GM12878 (cell line): ENCODE measurements around the gene MALSU1. TPM values are rescaled to one million over a fixed set of nuclear protein-coding genes. Genes with fewer than 3 reads are reported as not detected.

ENCODE experiments used
- ATAC-seq: fragments of 200-7000 bp; cut with Tn5 transposase; 3 replicates; pipeline ENCODE4 v1.9.1; 2020; ENCODE audit warnings: mild to moderate bottlenecking, moderate library complexity
- BruUV-seq: library from RNA; stranded (reverse); fragments of 400-500 nt; replicated peaks from 2 replicates; lab custom pipeline; 2021; lab: Mats Ljungman, UMichigan
- CTCF ChIA-PET: fragments of 300-600 bp; sonication (Branson Sonifier 250); formaldehyde crosslinking; extraction: SDS; loops from one replicate; lab custom pipeline; 2021; ENCODE audit warnings: inconsistent platforms; lab: Yijun Ruan, JAX
- POLR2A ChIA-PET: fragments of 350-600 bp; formaldehyde crosslinking; extraction: SDS; loops from one replicate; lab custom pipeline; 2021; ENCODE audit warnings: inconsistent platforms; lab: Charles Lee
- RAD21 ChIA-PET: fragments of 300-600 bp; sonication (Branson Sonifier 250); formaldehyde crosslinking; loops from one replicate; lab custom pipeline; 2023; ENCODE audit warnings: antibody characterized with exemption; ENCODE audit not compliant: unreplicated experiment; lab: Charles Lee
- SMC1A ChIA-PET: fragments of 300-600 bp; sonication (Branson Sonifier 250); formaldehyde crosslinking; loops from one replicate; lab custom pipeline; 2023; ENCODE audit not compliant: unreplicated experiment, uncharacterized antibody; lab: Charles Lee
- DNase-seq: peaks from one replicate; pipeline ENCODE4 v3.0.0-alpha.2; 2011; ENCODE audit warnings: low read depth, low spot score
- FAIRE-seq: peaks from 3 replicates; lab custom pipeline; 2011; peaks lifted over from hg19 to GRCh38; lab: Jason Lieb, UNC
- H2AFZ ChIP-seq: 2 replicates; pipeline ENCODE4 v1.6.0; 2011; ENCODE audit warnings: low read depth, low read length, control low read depth; ENCODE audit not compliant: control insufficient read depth
- H3K27ac ChIP-seq: 2 replicates; pipeline ENCODE4 v1.5.1; 2011; ENCODE audit warnings: control low read depth; ENCODE audit not compliant: control insufficient read depth, insufficient read depth
- H3K27me3 ChIP-seq, 2 experiments: replicated peaks in 1 of 2; 2 replicates each; pipeline versions ENCODE4 v1.6.0 to v1.6.1; 2011; ENCODE audit warnings: low read length in 1 of 2; ENCODE audit not compliant: control insufficient read depth in 2 of 2, insufficient read depth in 2 of 2
- H3K36me3 ChIP-seq, 2 experiments: 2 replicates each; pipeline ENCODE4 v1.5.1; 2011; ENCODE audit warnings: low read length in 1 of 2; ENCODE audit not compliant: control insufficient read depth in 2 of 2, insufficient read depth in 2 of 2
- H3K4me1 ChIP-seq: 2 replicates; pipeline ENCODE4 v1.6.1; 2011; ENCODE audit warnings: mild to moderate bottlenecking, low read length, moderate library complexity, mixed read lengths; ENCODE audit not compliant: control insufficient read depth, insufficient read depth
- H3K4me2 ChIP-seq: 2 replicates; pipeline ENCODE4 v1.6.0; 2011; ENCODE audit warnings: control low read depth; ENCODE audit not compliant: control insufficient read depth, insufficient read depth
- H3K4me3 ChIP-seq: fragments of 200-600 bp; sonication (generic); 2 replicates; pipeline ENCODE4 v1.5.1; 2016
- H3K79me2 ChIP-seq: 2 replicates; pipeline ENCODE4 v1.6.0; 2011; ENCODE audit warnings: low read length; ENCODE audit not compliant: control insufficient read depth, insufficient read depth
- H3K9ac ChIP-seq: 2 replicates; pipeline ENCODE4 v1.8.0; 2011; ENCODE audit warnings: low read length, control low read depth, mixed read lengths; ENCODE audit not compliant: control insufficient read depth, insufficient read depth
- H3K9me3 ChIP-seq: replicated peaks from 3 replicates; pipeline ENCODE4 v1.5.1; 2011; ENCODE audit warnings: mild to moderate bottlenecking, low read length; ENCODE audit not compliant: control insufficient read depth, insufficient read depth
- H4K20me1 ChIP-seq: 2 replicates; pipeline ENCODE4 v1.6.0; 2011; ENCODE audit not compliant: control insufficient read depth, insufficient read depth
- ATF7 ChIP-seq: fragments of 450-650 bp; IDR thresholded peaks from 2 replicates; pipeline ENCODE4 v1.6.1; 2016; ENCODE audit warnings: low read depth, mild to moderate bottlenecking
- BMI1 ChIP-seq: fragments of 450-650 bp; IDR thresholded peaks from 2 replicates; pipeline ENCODE4 v1.6.1; 2016; ENCODE audit warnings: mild to moderate bottlenecking, moderate library complexity, borderline replicate concordance
- CREB1 ChIP-seq: IDR thresholded peaks from 2 replicates; pipeline ENCODE4 v1.6.1; 2012; ENCODE audit warnings: low read depth, mild to moderate bottlenecking, inconsistent platforms
- KDM1A ChIP-seq: fragments of 200-600 bp; sonication (generic); IDR thresholded peaks from 2 replicates; pipeline ENCODE4 v1.6.1; 2016; ENCODE audit warnings: borderline replicate concordance
- MYB ChIP-seq: fragments of 150-350 bp; IDR thresholded peaks from 2 replicates; pipeline ENCODE4 v1.6.1; 2014; ENCODE audit warnings: mild to moderate bottlenecking, low read depth, low read length, borderline replicate concordance
- MYC ChIP-seq: IDR thresholded peaks from 2 replicates; pipeline ENCODE4 v1.6.1; 2011; ENCODE audit warnings: mild to moderate bottlenecking, low read length, moderate library complexity, inconsistent platforms; ENCODE audit not compliant: insufficient read depth, insufficient replicate concordance, insufficient read length, severe bottlenecking
- NFYB ChIP-seq: IDR thresholded peaks from 2 replicates; pipeline ENCODE4 v1.6.1; 2011; ENCODE audit warnings: low read depth, mild to moderate bottlenecking, low read length, improper control_type of control experiment, moderate library complexity; ENCODE audit not compliant: insufficient read depth
- PAX8 ChIP-seq: fragments of 450-650 bp; IDR thresholded peaks from 2 replicates; pipeline ENCODE4 v1.6.1; 2017; ENCODE audit warnings: mild to moderate bottlenecking, moderate library complexity
- SMC3 ChIP-seq: IDR thresholded peaks from 2 replicates; pipeline ENCODE4 v1.6.1; 2011; ENCODE audit warnings: low read length, improper control_type of control experiment, borderline replicate concordance
- ZNF207 ChIP-seq: fragments of 450-650 bp; IDR thresholded peaks from 2 replicates; pipeline ENCODE4 v1.6.1; 2014; ENCODE audit warnings: antibody characterized with exemption, mild to moderate bottlenecking, borderline replicate concordance
- in situ Hi-C: fragments of 300-500 bp; cut with MboI; formaldehyde crosslinking; loops from 9 replicates; pipeline ENCODE4 v1.14.3; 2018; ENCODE audit warnings: mixed read lengths
- intact Hi-C: fragments of 100-400 bp; cut with micrococcal nuclease; formaldehyde crosslinking; loops from one replicate; pipeline ENCODE4 v1.14.2; 2022; ENCODE audit not compliant: unreplicated experiment
- polyA plus RNA-seq, 11 experiments: library from polyadenylated mRNA; depleted of rRNA in 4 of 11; unstranded in 6 of 11; stranded (reverse) in 5 of 11; fragments of >200 nt; fragmentation: Nextera tagmentation in 4 of 11; fragmentation: Illumina TruSeq in 1 of 11; extraction: Ambion mirVana in 4 of 11; extraction: Trizol in 1 of 11; gene quantifications; 1 replicate in 1 of 11; 2 replicates in 10 of 11; pipeline versions ENCODE4 v1.2.1 to v1.2.3, GENCODE V29; 2011 to 2016; ENCODE audit warnings: inconsistent platforms in 2 of 11, missing spikeins in 2 of 11, low read depth in 1 of 11
- total RNA-seq, 4 experiments: library from RNA; depleted of rRNA in 3 of 4; stranded (reverse); fragments of >200 nt in 3 of 4; fragmentation: Illumina TruSeq in 1 of 4; extraction: Trizol in 1 of 4; gene quantifications; 2 replicates each; pipeline versions ENCODE4 v1.2.1 to v1.2.3, GENCODE V29; 2013 to 2021
- TF ChIP-seq, protein P1 (sequence below): IDR thresholded peaks from 2 replicates; pipeline ENCODE4 v1.6.1; 2011; ENCODE audit warnings: borderline replicate concordance, low read depth, mild to moderate bottlenecking, moderate library complexity, mixed read lengths, low read length; ENCODE audit not compliant: insufficient read depth; ENCODE audit errors: extremely low read length
- TF ChIP-seq, protein P2 (sequence below): fragments of 450-650 bp; IDR thresholded peaks from 2 replicates; pipeline ENCODE4 v1.6.1; 2017; ENCODE audit warnings: mild to moderate bottlenecking, moderate library complexity

Gene MALSU1
- total and polyA plus RNA-seq, 10 of the 15 experiments (the other 5 are each of a cell fraction or from before 2014, with no cell fraction given) = 8.5 to 159 (median 73.7) TPM

DNA sequence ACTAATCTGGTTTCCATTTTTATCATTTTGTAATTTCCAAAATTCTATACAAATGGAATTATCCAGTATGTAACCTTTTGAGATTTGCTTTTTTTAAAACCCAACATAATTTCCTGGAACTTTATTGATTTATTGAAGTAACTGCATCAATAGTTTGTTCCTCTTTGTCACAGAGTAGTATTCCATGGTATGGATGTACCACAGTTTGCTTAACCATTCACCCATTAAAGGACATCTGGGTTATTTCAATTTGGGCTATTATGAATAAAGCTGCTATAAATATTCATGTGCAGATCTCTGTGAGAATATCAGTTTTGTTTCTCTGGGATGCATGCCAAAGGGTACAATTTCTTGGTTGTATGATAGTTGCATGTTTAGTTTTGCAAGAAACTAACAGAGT is 49.7 kb upstream of the MALSU1 start:
- Histone ChIP-seq H4K20me1 (no peaks in the 10 kb centered on the region), H3K9ac (no peak overlapping the region), H3K27ac (no peak overlapping the region), H3K27me3 (0 out of 4 replicates have a peak, but pooled peaks cover 0 to 5% of the 10 kb centered on the region in 2 experiments), H3K4me1 (no peaks in the 10 kb centered on the region; the same call in 1 of the 2 replicates), H3K4me2 (no peak overlapping the region), H3K4me3 (no peak overlapping the region), H3K9me3 (peaks cover 3% of the 10 kb centered on the region; the same call in 2 of the 3 replicates), H3K36me3 (no peaks in the 10 kb centered on the region), H3K79me2 (no peaks in the 10 kb centered on the region), H2AFZ (no peak overlapping the region)
- in situ Hi-C loops (no loop called here), intact Hi-C loops (no loop called here)
- SMC1A ChIA-PET = interaction anchor here (0.8 to 1.4 kb wide), 2 partner anchors 13 to 291 kb away, joined by 3 to 4 read pairs; no protein-coding TSS in a partner anchor
- BruUV-seq = no TSS peak
- CTCF ChIA-PET = interaction anchor here (1.3 kb wide), 1 partner anchor 12 kb away, joined by 5 read pairs; no protein-coding TSS in a partner anchor
- ATAC-seq (no peak), FAIRE-seq (no peak), DNase-seq (no peak)
- RAD21 ChIA-PET = no interaction called here
- no peak for TF ChIP-seq PAX8
- no peak for TF ChIP-seq MYC
- no peak for TF ChIP-seq ZNF207
- TF ChIP-seq KDM1A = no peak
- no peak for TF ChIP-seq NFYB
- no peak for TF ChIP-seq SMC3
- TF ChIP-seq, protein P1, sequence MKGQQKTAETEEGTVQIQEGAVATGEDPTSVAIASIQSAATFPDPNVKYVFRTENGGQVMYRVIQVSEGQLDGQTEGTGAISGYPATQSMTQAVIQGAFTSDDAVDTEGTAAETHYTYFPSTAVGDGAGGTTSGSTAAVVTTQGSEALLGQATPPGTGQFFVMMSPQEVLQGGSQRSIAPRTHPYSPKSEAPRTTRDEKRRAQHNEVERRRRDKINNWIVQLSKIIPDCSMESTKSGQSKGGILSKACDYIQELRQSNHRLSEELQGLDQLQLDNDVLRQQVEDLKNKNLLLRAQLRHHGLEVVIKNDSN = no peak
- no peak for TF ChIP-seq ATF7
- TF ChIP-seq BMI1 = no peak
- TF ChIP-seq CREB1 = no peak
- no peak for TF ChIP-seq MYB
- TF ChIP-seq, protein P2, sequence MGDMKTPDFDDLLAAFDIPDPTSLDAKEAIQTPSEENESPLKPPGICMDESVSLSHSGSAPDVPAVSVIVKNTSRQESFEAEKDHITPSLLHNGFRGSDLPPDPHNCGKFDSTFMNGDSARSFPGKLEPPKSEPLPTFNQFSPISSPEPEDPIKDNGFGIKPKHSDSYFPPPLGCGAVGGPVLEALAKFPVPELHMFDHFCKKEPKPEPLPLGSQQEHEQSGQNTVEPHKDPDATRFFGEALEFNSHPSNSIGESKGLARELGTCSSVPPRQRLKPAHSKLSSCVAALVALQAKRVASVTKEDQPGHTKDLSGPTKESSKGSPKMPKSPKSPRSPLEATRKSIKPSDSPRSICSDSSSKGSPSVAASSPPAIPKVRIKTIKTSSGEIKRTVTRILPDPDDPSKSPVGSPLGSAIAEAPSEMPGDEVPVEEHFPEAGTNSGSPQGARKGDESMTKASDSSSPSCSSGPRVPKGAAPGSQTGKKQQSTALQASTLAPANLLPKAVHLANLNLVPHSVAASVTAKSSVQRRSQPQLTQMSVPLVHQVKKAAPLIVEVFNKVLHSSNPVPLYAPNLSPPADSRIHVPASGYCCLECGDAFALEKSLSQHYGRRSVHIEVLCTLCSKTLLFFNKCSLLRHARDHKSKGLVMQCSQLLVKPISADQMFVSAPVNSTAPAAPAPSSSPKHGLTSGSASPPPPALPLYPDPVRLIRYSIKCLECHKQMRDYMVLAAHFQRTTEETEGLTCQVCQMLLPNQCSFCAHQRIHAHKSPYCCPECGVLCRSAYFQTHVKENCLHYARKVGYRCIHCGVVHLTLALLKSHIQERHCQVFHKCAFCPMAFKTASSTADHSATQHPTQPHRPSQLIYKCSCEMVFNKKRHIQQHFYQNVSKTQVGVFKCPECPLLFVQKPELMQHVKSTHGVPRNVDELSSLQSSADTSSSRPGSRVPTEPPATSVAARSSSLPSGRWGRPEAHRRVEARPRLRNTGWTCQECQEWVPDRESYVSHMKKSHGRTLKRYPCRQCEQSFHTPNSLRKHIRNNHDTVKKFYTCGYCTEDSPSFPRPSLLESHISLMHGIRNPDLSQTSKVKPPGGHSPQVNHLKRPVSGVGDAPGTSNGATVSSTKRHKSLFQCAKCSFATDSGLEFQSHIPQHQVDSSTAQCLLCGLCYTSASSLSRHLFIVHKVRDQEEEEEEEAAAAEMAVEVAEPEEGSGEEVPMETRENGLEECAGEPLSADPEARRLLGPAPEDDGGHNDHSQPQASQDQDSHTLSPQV = no peak
- POLR2A ChIA-PET = interaction anchor here (0.6 kb wide), 1 partner anchor 51 kb away, joined by 3 read pairs; no protein-coding TSS in a partner anchor
